Measurements from ENCODE around the gene HLA-DPB1.
"Not testable (repeated sequence)": the region's sequence is repeated elsewhere in the genome, so short reads cannot be mapped to it uniquely, and the experiment has no call there.

The HLA-DPB1 gene

GRCh38 chr6:33071569-33071968 is 4.2 kb upstream of the HLA-DPB1 start:
- no peak for DNase-seq (ENCODE audit: low read depth in 3 of 3)

- no peak for DNase-seq (ENCODE audit: low read depth in 3 of 3)
Observed at GRCh38 chr6:33072508-33073100, 3.2 kb upstream of the HLA-DPB1 start.

- peak in 1 of 3 experiments; percentile 9 for DNase-seq (ENCODE audit: low read depth in 3 of 3)
Observed at GRCh38 chr6:33073431-33073871, 2.3 kb upstream of the HLA-DPB1 start, which contains the start of gene HLA-DPA1. Gene HLA-DPA1 (minus strand): TSS chr6:33073649.

- no peak for DNase-seq (ENCODE audit: low read depth in 3 of 3)
Observed at GRCh38 chr6:33075208-33075567, 602 bp upstream of the HLA-DPB1 start.

GRCh38 chr6:33076406-33076934 is 680 bp downstream of the HLA-DPB1 start:
- no peak for DNase-seq (ENCODE audit: low read depth in 3 of 3)

- no peak for DNase-seq (ENCODE audit: low read depth in 3 of 3)
Observed at GRCh38 chr6:33077908-33078307, 2.1 kb downstream of the HLA-DPB1 start.

GRCh38 chr6:33078442-33078841 is 2.7 kb downstream of the HLA-DPB1 start:
- DNase-seq (ENCODE audit: low read depth in 3 of 3) = no peak

- no peak for DNase-seq (ENCODE audit: low read depth in 3 of 3)
Observed at GRCh38 chr6:33078919-33079521, 3.2 kb downstream of the HLA-DPB1 start.

GRCh38 chr6:33079580-33079979 is 3.8 kb downstream of the HLA-DPB1 start:
- DNase-seq (ENCODE audit: low read depth in 3 of 3) = no peak

- no peak for DNase-seq (ENCODE audit: low read depth in 3 of 3)
Observed at GRCh38 chr6:33080127-33081089, 4.6 kb downstream of the HLA-DPB1 start.

- DNase-seq (ENCODE audit: low read depth in 3 of 3) = no peak
Observed at GRCh38 chr6:33081098-33081824, 5.5 kb downstream of the HLA-DPB1 start.

GRCh38 chr6:33082702-33083101 is 6.9 kb downstream of the HLA-DPB1 start:
- DNase-seq (ENCODE audit: low read depth in 3 of 3) = no peak

- DNase-seq (ENCODE audit: low read depth in 3 of 3) = no peak
Observed at GRCh38 chr6:33085627-33086026, 9.8 kb downstream of the HLA-DPB1 start.

- no peak for DNase-seq (ENCODE audit: low read depth in 3 of 3)
Observed at GRCh38 chr6:33088258-33088930, 12.6 kb downstream of the HLA-DPB1 start.

GRCh38 chr6:33088931-33089620 is 13.3 kb downstream of the HLA-DPB1 start:
- no peak for DNase-seq (ENCODE audit: low read depth in 3 of 3)

GRCh38 chr6:33091957-33092356 is 16.2 kb downstream of the HLA-DPB1 start:
- peak; percentile 21 to 23 (median 22) for DNase-seq (ENCODE audit: low read depth in 3 of 3)

GRCh38 chr6:33092385-33092784 is 16.6 kb downstream of the HLA-DPB1 start:
- no peak for DNase-seq (ENCODE audit: low read depth in 3 of 3)

- no peak for DNase-seq (ENCODE audit: low read depth in 3 of 3)
Observed at GRCh38 chr6:33093855-33094254, 18.1 kb downstream of the HLA-DPB1 start.

- DNase-seq (ENCODE audit: low read depth in 3 of 3) = no peak
Observed at GRCh38 chr6:33095681-33096080, 19.9 kb downstream of the HLA-DPB1 start.

- DNase-seq (ENCODE audit: low read depth in 3 of 3) = not testable (repeated sequence)
Observed at GRCh38 chr6:33101121-33101737, 25.4 kb downstream of the HLA-DPB1 start.
